ENCODE data around the gene BBS9.

BBS9 gene

DNA sequence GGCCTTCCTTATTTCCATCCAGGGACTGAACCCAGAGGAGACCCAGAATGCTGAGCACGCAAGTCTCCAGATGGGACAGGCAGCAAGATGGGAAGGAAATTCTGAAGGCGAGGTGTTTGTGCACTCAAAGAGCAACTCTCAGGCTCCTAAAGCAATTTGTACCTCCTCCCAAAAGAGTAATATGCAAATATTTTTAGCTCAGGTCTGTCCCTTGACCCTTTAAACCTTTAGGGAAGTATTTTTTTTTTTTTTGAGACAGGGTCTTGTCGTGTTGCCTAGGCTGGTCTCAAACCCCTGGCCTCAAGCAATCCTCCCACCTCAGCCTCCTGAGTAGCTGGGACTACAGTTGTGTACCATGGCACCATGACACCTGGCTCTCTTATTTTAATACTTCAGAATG is 28.6 kb upstream of the BBS9 start:
- Histone ChIP-seq H3K4me3 (ENCODE audit: low read depth in 1 of 2, low read length in 1 of 2) (no peak overlapping the region), H3K4me1 (ENCODE audit: control insufficient read depth in 1 of 2, insufficient read depth in 1 of 2, low read depth in 1 of 2, low read length in 1 of 2) (no peaks in the 10 kb centered on the region), H3K36me3 (peaks cover 47% of the 10 kb centered on the region), H3K9me3 (no peaks in the 10 kb centered on the region), H3K27me3 (no peaks in the 10 kb centered on the region), H3K27ac (no peak overlapping the region)
- TF ChIP-seq, protein P1, sequence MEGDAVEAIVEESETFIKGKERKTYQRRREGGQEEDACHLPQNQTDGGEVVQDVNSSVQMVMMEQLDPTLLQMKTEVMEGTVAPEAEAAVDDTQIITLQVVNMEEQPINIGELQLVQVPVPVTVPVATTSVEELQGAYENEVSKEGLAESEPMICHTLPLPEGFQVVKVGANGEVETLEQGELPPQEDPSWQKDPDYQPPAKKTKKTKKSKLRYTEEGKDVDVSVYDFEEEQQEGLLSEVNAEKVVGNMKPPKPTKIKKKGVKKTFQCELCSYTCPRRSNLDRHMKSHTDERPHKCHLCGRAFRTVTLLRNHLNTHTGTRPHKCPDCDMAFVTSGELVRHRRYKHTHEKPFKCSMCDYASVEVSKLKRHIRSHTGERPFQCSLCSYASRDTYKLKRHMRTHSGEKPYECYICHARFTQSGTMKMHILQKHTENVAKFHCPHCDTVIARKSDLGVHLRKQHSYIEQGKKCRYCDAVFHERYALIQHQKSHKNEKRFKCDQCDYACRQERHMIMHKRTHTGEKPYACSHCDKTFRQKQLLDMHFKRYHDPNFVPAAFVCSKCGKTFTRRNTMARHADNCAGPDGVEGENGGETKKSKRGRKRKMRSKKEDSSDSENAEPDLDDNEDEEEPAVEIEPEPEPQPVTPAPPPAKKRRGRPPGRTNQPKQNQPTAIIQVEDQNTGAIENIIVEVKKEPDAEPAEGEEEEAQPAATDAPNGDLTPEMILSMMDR (IDR thresholded peaks at IDR 0.05), result no peak

DNA sequence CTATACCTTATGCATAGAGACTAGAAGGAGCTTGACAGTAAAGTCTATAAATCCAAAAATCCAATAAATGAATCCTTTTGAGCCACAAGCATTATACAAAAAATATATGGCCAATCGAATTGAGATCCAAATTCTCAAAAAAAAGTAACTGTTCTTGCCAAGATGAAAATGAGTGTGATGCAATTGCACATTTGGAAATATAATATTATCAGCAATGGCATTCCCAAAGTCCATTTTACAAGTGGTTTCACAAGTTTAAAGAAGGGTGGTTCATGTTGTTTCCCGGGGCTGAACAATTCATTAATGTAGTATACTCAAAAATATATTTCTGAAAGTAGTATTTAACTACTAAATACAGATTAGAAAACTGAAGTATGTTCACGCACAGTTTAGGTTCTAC is 27.5 kb upstream of the BBS9 start:
- H3K9me3 ChIP-seq, result no peaks in the 10 kb centered on the region
- H3K36me3 ChIP-seq, result peaks cover 35% of the 10 kb centered on the region
- no peak overlapping the region for H3K4me3 ChIP-seq (ENCODE audit: low read depth in 1 of 2, low read length in 1 of 2)
- no peaks in the 10 kb centered on the region for H3K27me3 ChIP-seq
- TF ChIP-seq, protein P1 (IDR thresholded peaks at IDR 0.05), result no peak
- H3K4me1 ChIP-seq (ENCODE audit: control insufficient read depth in 1 of 2, insufficient read depth in 1 of 2, low read depth in 1 of 2, low read length in 1 of 2), result no peaks in the 10 kb centered on the region
- no peak overlapping the region for H3K27ac ChIP-seq

DNA sequence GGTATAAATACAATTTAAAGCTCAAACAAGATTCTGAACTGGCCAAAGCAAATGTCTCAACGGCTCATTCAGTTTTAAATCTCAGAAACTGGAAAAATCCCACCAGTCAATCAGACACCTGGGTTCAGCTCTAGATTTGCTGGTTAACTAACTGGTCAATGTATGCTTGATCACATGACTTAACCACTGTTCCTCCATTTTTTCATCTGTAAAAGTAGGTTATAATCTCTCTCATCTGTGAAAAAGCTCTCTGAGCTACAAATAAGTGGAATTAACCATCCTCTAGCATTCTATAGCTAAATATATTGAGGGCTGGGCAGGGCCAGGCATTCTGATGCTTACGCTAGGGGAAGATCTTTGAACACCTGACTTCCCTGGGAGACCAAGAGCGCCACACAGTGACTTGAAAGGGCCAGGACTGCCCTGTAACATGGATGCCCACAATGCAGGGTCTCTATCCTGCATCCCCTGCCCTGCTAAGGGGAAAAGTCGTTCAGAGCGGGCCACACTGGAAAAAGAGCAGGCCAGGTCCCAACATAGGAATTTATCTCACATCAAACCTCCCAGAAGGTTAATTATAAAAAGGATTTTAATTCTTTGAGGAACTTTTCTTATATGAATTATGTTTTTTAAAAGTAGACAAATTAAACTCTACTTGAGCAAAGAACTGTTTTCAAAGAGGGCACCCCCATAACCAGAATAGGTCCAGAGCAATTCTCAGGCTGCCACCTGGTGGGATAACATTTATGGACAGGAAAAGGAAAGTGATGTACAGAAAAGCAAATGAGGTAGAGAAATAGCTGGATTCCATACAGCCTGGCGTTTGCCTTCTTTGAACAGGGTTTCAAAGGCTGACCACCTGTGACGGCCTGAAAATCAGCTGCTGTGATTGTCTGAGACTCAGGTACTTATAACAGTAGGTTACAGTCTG is 22.0 kb upstream of the BBS9 start:
- Histone ChIP-seq H3K4me3 (ENCODE audit: low read depth in 1 of 2, low read length in 1 of 2) (no peak overlapping the region), H3K27me3 (peaks cover 30% of the 10 kb centered on the region), H3K9me3 (no peaks in the 10 kb centered on the region), H3K36me3 (peaks cover 9% of the 10 kb centered on the region), H3K4me1 (ENCODE audit: control insufficient read depth in 1 of 2, insufficient read depth in 1 of 2, low read depth in 1 of 2, low read length in 1 of 2) (peaks cover 22 to 26% of the 10 kb centered on the region in 2 experiments), H3K27ac (no peak overlapping the region)
- TF ChIP-seq, protein P1 (IDR thresholded peaks at IDR 0.05), result peak; percentile 31

DNA sequence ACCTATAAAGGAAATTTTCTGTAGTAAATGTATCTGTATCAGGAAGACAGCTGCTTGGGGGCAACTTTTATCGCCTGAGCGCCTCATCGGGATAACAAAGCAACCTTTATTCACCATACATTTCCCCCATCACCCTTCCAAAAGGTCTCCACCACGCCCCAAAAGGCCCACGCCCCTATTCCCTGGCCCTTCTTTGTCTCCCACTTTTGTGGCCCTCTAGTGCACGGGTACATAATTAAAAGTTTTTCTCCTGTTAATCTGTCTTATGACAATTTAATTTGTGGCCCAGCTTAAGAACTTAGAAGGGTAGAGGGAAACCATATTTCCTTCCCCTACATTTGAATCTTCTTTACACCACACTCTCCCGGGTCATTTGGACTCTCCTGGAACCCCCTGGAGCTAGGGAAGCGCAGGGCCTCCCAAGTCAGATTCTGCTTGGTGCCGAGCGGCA is 20.8 kb upstream of the BBS9 start:
- Histone ChIP-seq H3K4me1 (ENCODE audit: control insufficient read depth in 1 of 2, insufficient read depth in 1 of 2, low read depth in 1 of 2, low read length in 1 of 2) (peaks cover 22 to 26% of the 10 kb centered on the region in 2 experiments), H3K27me3 (peaks cover 41% of the 10 kb centered on the region), H3K27ac (peak overlapping the region; percentile 58), H3K4me3 (ENCODE audit: low read depth in 1 of 2, low read length in 1 of 2) (peak overlapping the region; percentile 73 to 76), H3K9me3 (no peaks in the 10 kb centered on the region), H3K36me3 (no peaks in the 10 kb centered on the region)
- TF ChIP-seq, protein P1 (IDR thresholded peaks at IDR 0.05), result no peak

DNA sequence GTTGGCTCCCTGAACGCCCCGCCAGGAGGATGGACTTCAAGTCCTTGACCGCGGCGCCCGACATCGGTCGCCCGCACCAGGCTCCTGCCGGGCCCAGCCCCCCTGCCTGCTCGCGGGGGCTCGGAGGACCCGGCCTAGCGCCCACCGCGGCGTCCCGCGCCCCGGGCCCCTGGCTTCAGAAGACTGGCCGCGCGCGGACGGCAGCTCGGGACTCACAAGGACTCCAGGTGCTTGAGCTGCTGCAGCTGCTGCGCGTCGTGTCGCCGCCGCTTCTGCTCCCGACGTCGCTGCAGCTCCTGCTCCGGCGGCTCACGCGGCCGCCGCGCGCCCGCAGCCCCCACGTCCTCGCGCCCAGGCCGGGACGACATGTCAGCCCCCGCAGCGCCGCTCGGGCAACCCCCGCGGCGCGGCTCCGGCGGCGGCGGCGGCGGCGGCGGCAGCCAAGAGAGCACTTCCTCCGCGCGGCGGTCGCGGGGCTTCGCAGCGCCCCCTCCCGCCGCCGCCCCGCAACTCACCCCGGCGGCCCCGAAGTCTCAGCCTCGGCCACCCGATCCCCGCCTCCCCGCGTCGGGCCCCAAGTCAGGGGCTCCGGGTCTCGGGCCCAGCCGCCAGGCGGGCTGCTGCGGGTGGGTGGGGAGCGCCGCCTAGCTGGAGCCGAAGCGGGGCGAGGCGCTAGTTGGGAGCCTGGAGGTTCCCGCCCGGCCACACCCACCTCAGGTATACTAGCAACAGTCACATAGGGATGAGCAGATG is 20.2 kb upstream of the BBS9 start, which contains the start of gene RP9:
RP9 (minus strand) TSS at position 400 of the 753 bp plus-strand sequence; CDS start at position 368, 32 bp downstream.
- peaks cover 22 to 26% of the 10 kb centered on the region in 2 experiments for H3K4me1 ChIP-seq (ENCODE audit: control insufficient read depth in 1 of 2, insufficient read depth in 1 of 2, low read depth in 1 of 2, low read length in 1 of 2)
- no peaks in the 10 kb centered on the region for H3K36me3 ChIP-seq
- H3K4me3 ChIP-seq (ENCODE audit: low read depth in 1 of 2, low read length in 1 of 2), result peak within 1 kb of the TSS; percentile 73 to 76
- H3K27ac ChIP-seq, result peak within 1 kb of the TSS; percentile 58
- TF ChIP-seq, protein P1 (IDR thresholded peaks at IDR 0.05), result peak; percentile 81
- H3K9me3 ChIP-seq, result no peaks in the 10 kb centered on the region
- peaks cover 43% of the 10 kb centered on the region for H3K27me3 ChIP-seq
